IPS-20b (cell line): ENCODE data around the gene KLHL3.

Experiments
- H3K27ac ChIP-seq: one replicate; pipeline ENCODE4 v1.5.1; 2013; ENCODE audit warnings: low read length
- H3K27me3 ChIP-seq: 2 replicates; pipeline ENCODE4 v1.6.1; 2013; ENCODE audit warnings: mild to moderate bottlenecking, low read length, inconsistent platforms; ENCODE audit not compliant: insufficient read depth
- H3K36me3 ChIP-seq: 2 replicates; pipeline ENCODE4 v1.6.1; 2013; ENCODE audit warnings: low read depth, mild to moderate bottlenecking, inconsistent platforms, low read length, moderate library complexity; ENCODE audit not compliant: insufficient read depth
- H3K4me1 ChIP-seq: 2 replicates; pipeline ENCODE4 v1.6.1; 2013; ENCODE audit warnings: mild to moderate bottlenecking, control low read depth, inconsistent platforms, low read length, moderate library complexity; ENCODE audit not compliant: insufficient read depth
- H3K4me3 ChIP-seq: 2 replicates; pipeline ENCODE4 v1.5.1; 2013; ENCODE audit warnings: mild to moderate bottlenecking, low read length, inconsistent platforms
- H3K9ac ChIP-seq: 2 replicates; pipeline ENCODE4 v1.6.1; 2013; ENCODE audit warnings: low read depth, mild to moderate bottlenecking, inconsistent platforms, low read length, moderate library complexity
- H3K9me3 ChIP-seq: 2 replicates; pipeline ENCODE4 v1.6.1; 2013; ENCODE audit warnings: mild to moderate bottlenecking, low read depth, low read length, inconsistent platforms; ENCODE audit not compliant: insufficient read depth

The KLHL3 gene

GRCh38 chr5:137603356-137603755, 132.5 kb downstream of the KLHL3 start:
- Histone ChIP-seq H3K27me3 (no peaks in the 10 kb centered on the region), H3K36me3 (no peaks in the 10 kb centered on the region), H3K4me3 (no peak overlapping the region)

DNA sequence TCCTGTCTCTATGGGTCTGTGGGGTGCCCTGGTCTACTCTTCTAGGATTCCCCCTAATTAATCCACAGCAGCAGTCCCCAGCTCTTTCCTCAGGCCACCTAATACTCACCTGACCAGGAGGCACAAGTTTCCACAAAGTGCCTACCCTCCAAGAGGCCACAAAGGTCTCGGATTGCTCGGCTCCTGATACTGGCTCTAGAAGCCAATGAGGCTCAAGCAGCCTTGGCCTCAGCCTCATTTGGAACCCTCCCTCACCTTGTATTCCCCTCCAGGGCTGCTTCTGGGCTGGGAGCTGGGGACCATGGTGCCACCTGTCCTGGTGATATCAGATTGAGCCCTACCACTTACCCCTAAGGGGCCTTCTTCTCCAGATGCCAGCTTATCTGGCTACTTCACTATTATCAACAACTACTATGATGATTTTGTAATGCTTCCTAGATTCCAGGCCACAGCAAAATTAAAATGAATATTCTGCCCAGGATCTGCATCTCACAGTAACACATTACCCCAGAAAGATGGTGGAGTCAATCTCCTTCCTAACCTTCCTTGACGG, 133.1 kb downstream of the KLHL3 start:
- no peaks in the 10 kb centered on the region for H3K27me3 ChIP-seq
- H3K36me3 ChIP-seq = no peaks in the 10 kb centered on the region
- no peak overlapping the region for H3K4me3 ChIP-seq
- H3K27ac ChIP-seq = no peak overlapping the region
- H3K9ac ChIP-seq = no peak overlapping the region
- H3K9me3 ChIP-seq = no peaks in the 10 kb centered on the region
- H3K4me1 ChIP-seq = peaks cover 4% of the 10 kb centered on the region; the same call in 1 of the 2 replicates

More at GRCh38 chr5:137603356-137603755, 132.5 kb downstream of the KLHL3 start:
- Histone ChIP-seq H3K27ac (no peak overlapping the region), H3K4me1 (peaks cover 4% of the 10 kb centered on the region; the same call in 1 of the 2 replicates), H3K9me3 (no peaks in the 10 kb centered on the region), H3K9ac (no peak overlapping the region)

GRCh38 chr5:137600721-137601360, 135.0 kb downstream of the KLHL3 start:
- no peak overlapping the region for H3K9ac ChIP-seq
- H3K36me3 ChIP-seq = no peaks in the 10 kb centered on the region
- peaks cover 11% of the 10 kb centered on the region; the same call in 1 of the 2 replicates for H3K27me3 ChIP-seq
- H3K9me3 ChIP-seq = no peaks in the 10 kb centered on the region
- no peak overlapping the region for H3K27ac ChIP-seq
- peaks cover 4% of the 10 kb centered on the region; the same call in 1 of the 2 replicates for H3K4me1 ChIP-seq
- no peak overlapping the region for H3K4me3 ChIP-seq

GRCh38 chr5:137599457-137599856, 136.4 kb downstream of the KLHL3 start:
- Histone ChIP-seq H3K36me3 (no peaks in the 10 kb centered on the region), H3K9me3 (no peaks in the 10 kb centered on the region), H3K27ac (no peak overlapping the region), H3K4me1 (no peaks in the 10 kb centered on the region; the same call in 1 of the 2 replicates), H3K4me3 (no peak overlapping the region), H3K9ac (no peak overlapping the region), H3K27me3 (peaks cover 15% of the 10 kb centered on the region; the same call in 1 of the 2 replicates)

GRCh38 chr5:137598399-137598798, 137.5 kb downstream of the KLHL3 start:
- H3K27me3 ChIP-seq = peaks cover 15% of the 10 kb centered on the region; the same call in 1 of the 2 replicates

DNA sequence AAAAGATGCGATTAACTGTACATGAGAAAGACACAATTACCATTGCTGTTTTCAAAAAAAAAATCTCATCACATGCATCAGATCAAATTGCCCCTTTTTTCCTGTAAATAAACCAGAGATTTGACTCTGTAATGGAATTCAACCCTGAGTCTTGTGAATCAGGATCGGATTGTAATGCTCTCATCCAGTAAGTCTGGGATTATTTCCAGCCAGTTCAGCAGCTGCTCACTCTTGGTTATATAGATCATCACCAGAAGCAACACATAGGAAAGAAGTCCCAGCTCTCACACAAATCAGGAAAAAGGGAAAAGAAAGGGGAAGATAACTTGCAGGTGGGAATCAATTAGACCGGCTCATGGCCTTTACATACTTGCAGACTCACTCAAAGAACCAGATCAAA, 138.9 kb downstream of the KLHL3 start:
- H3K4me3 ChIP-seq = no peak overlapping the region
- H3K9me3 ChIP-seq = peaks cover 4% of the 10 kb centered on the region; the same call in 1 of the 2 replicates
- H3K27me3 ChIP-seq = peaks cover 15% of the 10 kb centered on the region; the same call in 1 of the 2 replicates
- H3K27ac ChIP-seq = no peak overlapping the region
- H3K36me3 ChIP-seq = no peaks in the 10 kb centered on the region
- no peak overlapping the region for H3K9ac ChIP-seq
- no peaks in the 10 kb centered on the region for H3K4me1 ChIP-seq

More at GRCh38 chr5:137598399-137598798, 137.5 kb downstream of the KLHL3 start:
- Histone ChIP-seq H3K9ac (no peak overlapping the region), H3K4me3 (no peak overlapping the region), H3K27ac (no peak overlapping the region), H3K36me3 (no peaks in the 10 kb centered on the region), H3K9me3 (no peaks in the 10 kb centered on the region), H3K4me1 (no peaks in the 10 kb centered on the region)

GRCh38 chr5:137595396-137596079, 140.4 kb downstream of the KLHL3 start:
- no peak overlapping the region for H3K4me3 ChIP-seq
- no peak overlapping the region for H3K27ac ChIP-seq
- H3K9ac ChIP-seq = no peak overlapping the region
- H3K4me1 ChIP-seq = no peaks in the 10 kb centered on the region
- H3K9me3 ChIP-seq = peaks cover 5% of the 10 kb centered on the region; the same call in 1 of the 2 replicates
- peaks cover 15% of the 10 kb centered on the region; the same call in 1 of the 2 replicates for H3K27me3 ChIP-seq
- H3K36me3 ChIP-seq = no peaks in the 10 kb centered on the region

GRCh38 chr5:137594717-137595116, 141.2 kb downstream of the KLHL3 start:
- H3K9ac ChIP-seq = no peak overlapping the region
- H3K4me3 ChIP-seq = no peak overlapping the region
- H3K4me1 ChIP-seq = no peaks in the 10 kb centered on the region
- H3K36me3 ChIP-seq = no peaks in the 10 kb centered on the region
- no peak overlapping the region for H3K27ac ChIP-seq
- H3K27me3 ChIP-seq = peaks cover 15% of the 10 kb centered on the region; the same call in 1 of the 2 replicates
- peaks cover 5% of the 10 kb centered on the region; the same call in 1 of the 2 replicates for H3K9me3 ChIP-seq

DNA sequence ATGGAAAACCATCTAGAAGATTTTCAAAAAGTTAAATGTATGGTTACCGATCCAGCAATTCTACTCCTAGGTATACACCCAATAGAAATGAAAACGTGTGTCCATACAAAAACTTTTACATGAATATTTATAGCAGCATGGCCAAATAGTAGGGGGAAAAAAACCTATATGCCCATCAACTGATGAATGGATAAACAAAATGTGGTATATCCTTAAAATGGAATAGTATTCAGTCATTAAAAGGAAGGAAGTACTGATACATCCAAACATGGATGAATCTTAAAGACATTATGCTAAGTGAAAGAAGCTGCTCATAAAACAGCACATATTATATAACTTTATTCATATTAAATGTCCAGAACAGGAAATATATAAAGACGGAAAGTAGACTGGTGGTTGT, 143.6 kb downstream of the KLHL3 start:
- H3K9me3 ChIP-seq = peaks cover 5% of the 10 kb centered on the region; the same call in 1 of the 2 replicates
- no peaks in the 10 kb centered on the region for H3K4me1 ChIP-seq
- no peak overlapping the region for H3K4me3 ChIP-seq
- no peak overlapping the region for H3K9ac ChIP-seq
- peaks cover 14% of the 10 kb centered on the region; the same call in 1 of the 2 replicates for H3K27me3 ChIP-seq
- H3K27ac ChIP-seq = no peak overlapping the region
- H3K36me3 ChIP-seq = no peaks in the 10 kb centered on the region

DNA sequence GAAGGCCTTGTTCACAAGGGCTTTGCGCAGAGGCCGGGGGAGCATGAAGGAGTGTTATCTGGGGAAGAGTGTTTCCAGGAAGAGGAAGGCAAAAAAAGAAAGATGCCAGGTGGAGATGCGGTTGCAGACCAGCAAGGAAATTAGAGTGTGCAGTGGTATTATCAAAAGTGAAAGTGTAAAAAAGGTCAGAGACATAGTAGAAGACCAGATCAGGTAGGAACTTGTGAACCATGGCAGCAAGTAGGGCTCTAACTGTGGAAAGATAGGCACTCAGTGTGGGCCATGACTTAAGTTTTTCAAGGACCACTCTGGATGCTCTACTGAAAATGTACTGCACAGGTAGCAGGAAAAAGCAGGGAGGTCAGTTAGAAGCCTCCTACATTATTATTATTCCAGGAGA, 146.7 kb downstream of the KLHL3 start:
- H3K27me3 ChIP-seq = no peaks in the 10 kb centered on the region

GRCh38 chr5:137587919-137588318, 148.0 kb downstream of the KLHL3 start:
- Histone ChIP-seq H3K9me3 (peaks cover 8% of the 10 kb centered on the region), H3K9ac (no peak overlapping the region), H3K4me1 (no peaks in the 10 kb centered on the region), H3K4me3 (no peak overlapping the region), H3K36me3 (no peaks in the 10 kb centered on the region), H3K27ac (no peak overlapping the region), H3K27me3 (no peaks in the 10 kb centered on the region)

More for the DNA sequence above, 146.7 kb downstream of the KLHL3 start:
- no peak overlapping the region for H3K9ac ChIP-seq
- H3K9me3 ChIP-seq = peaks cover 8% of the 10 kb centered on the region
- H3K36me3 ChIP-seq = no peaks in the 10 kb centered on the region
- H3K27ac ChIP-seq = no peak overlapping the region
- no peak overlapping the region for H3K4me3 ChIP-seq
- H3K4me1 ChIP-seq = no peaks in the 10 kb centered on the region
